Measurements from ENCODE around the gene RTN3.
A peak's percentile ranks its signal among the peaks of the same experiment; 100 is the strongest.
"Not testable (repeated sequence)": the region's sequence is repeated elsewhere in the genome, so short reads cannot be mapped to it uniquely, and the experiment has no call there.

RTN3 gene

GRCh38 chr11:63681321-63682065 lies at the start of gene RTN3:
RTN3 (plus strand) TSS chr11:63681500; CDS start chr11:63681637, 137 bp downstream.
- peak; percentile 86 for ATAC-seq (ENCODE audit: low read depth)
- DNase-seq (ENCODE audit: low spot score in 2 of 2) = peak; percentile 93 to 97
- Mint-ChIP-seq H3K9me3 (no peaks in the 10 kb centered on the region), H3K27ac (peak within 1 kb of the TSS; percentile 82), H3K27me3 (no peaks in the 10 kb centered on the region), H3K36me3 (no peaks in the 10 kb centered on the region), H3K4me3 (peak within 1 kb of the TSS; percentile 94), H3K4me1 (peaks cover 16% of the 10 kb centered on the region)

GRCh38 chr11:63635762-63636465 lies 45.4 kb upstream of the RTN3 start:
- ATAC-seq (ENCODE audit: low read depth) (peak; percentile 73), DNase-seq (ENCODE audit: low spot score in 2 of 2) (peak; percentile 58 to 67)
- Mint-ChIP-seq H3K27ac (no peak overlapping the region), H3K27me3 (no peaks in the 10 kb centered on the region), H3K9me3 (no peaks in the 10 kb centered on the region), H3K4me1 (peaks cover 10% of the 10 kb centered on the region), H3K36me3 (peaks cover 16% of the 10 kb centered on the region), H3K4me3 (no peak overlapping the region)

- not testable (repeated sequence) for H3K27ac Mint-ChIP-seq; H3K36me3 Mint-ChIP-seq; H3K4me1 Mint-ChIP-seq; ATAC-seq (ENCODE audit: low read depth); H3K27me3 Mint-ChIP-seq; H3K9me3 Mint-ChIP-seq; H3K4me3 Mint-ChIP-seq; DNase-seq (ENCODE audit: low spot score in 2 of 2)
Measured at GRCh38 chr11:63638436-63638835, 42.9 kb upstream of the RTN3 start.

- H3K27ac Mint-ChIP-seq = peak overlapping the region; percentile 18
- ATAC-seq (ENCODE audit: low read depth) (no peak), DNase-seq (ENCODE audit: low spot score in 2 of 2) (no peak)
- H3K9me3 Mint-ChIP-seq = no peaks in the 10 kb centered on the region
- H3K36me3 Mint-ChIP-seq = peaks cover 10% of the 10 kb centered on the region
- H3K27me3 Mint-ChIP-seq = no peaks in the 10 kb centered on the region
- H3K4me3 Mint-ChIP-seq = no peak overlapping the region
- peaks cover 3% of the 10 kb centered on the region for H3K4me1 Mint-ChIP-seq
Measured at GRCh38 chr11:63639199-63639832, 42.0 kb upstream of the RTN3 start.

GRCh38 chr11:63641727-63642126 lies 39.6 kb upstream of the RTN3 start:
- peak overlapping the region; percentile 29 for H3K27ac Mint-ChIP-seq
- H3K9me3 Mint-ChIP-seq = no peaks in the 10 kb centered on the region
- H3K4me1 Mint-ChIP-seq = no peaks in the 10 kb centered on the region
- no peak for DNase-seq (ENCODE audit: low spot score in 2 of 2)
- H3K4me3 Mint-ChIP-seq = no peak overlapping the region
- no peaks in the 10 kb centered on the region for H3K27me3 Mint-ChIP-seq
- H3K36me3 Mint-ChIP-seq = peaks cover 15% of the 10 kb centered on the region
- ATAC-seq (ENCODE audit: low read depth) = no peak

GRCh38 chr11:63643205-63643604 lies 38.1 kb upstream of the RTN3 start:
- ATAC-seq (ENCODE audit: low read depth) (no peak), DNase-seq (ENCODE audit: low spot score in 2 of 2) (no peak)
- Mint-ChIP-seq H3K27ac (peak overlapping the region; percentile 16), H3K27me3 (no peaks in the 10 kb centered on the region), H3K4me1 (no peaks in the 10 kb centered on the region), H3K36me3 (peaks cover 22% of the 10 kb centered on the region), H3K4me3 (no peak overlapping the region), H3K9me3 (no peaks in the 10 kb centered on the region)

- ATAC-seq (ENCODE audit: low read depth) = no peak
- H3K27ac Mint-ChIP-seq = no peak overlapping the region
- no peak overlapping the region for H3K4me3 Mint-ChIP-seq
- H3K36me3 Mint-ChIP-seq = peaks cover 26% of the 10 kb centered on the region
- no peaks in the 10 kb centered on the region for H3K27me3 Mint-ChIP-seq
- H3K9me3 Mint-ChIP-seq = no peaks in the 10 kb centered on the region
- H3K4me1 Mint-ChIP-seq = peaks cover 5% of the 10 kb centered on the region
- no peak for DNase-seq (ENCODE audit: low spot score in 2 of 2)
Measured at GRCh38 chr11:63652671-63653070, 28.6 kb upstream of the RTN3 start.

- no peaks in the 10 kb centered on the region for H3K27me3 Mint-ChIP-seq
- H3K4me3 Mint-ChIP-seq = no peak overlapping the region
- H3K4me1 Mint-ChIP-seq = peaks cover 16% of the 10 kb centered on the region
- no peaks in the 10 kb centered on the region for H3K9me3 Mint-ChIP-seq
- no peak for ATAC-seq (ENCODE audit: low read depth)
- DNase-seq (ENCODE audit: low spot score in 2 of 2) = no peak
- H3K36me3 Mint-ChIP-seq = peaks cover 7% of the 10 kb centered on the region
- no peak overlapping the region for H3K27ac Mint-ChIP-seq
Measured at GRCh38 chr11:63660972-63661371, 20.3 kb upstream of the RTN3 start.

- H3K36me3 Mint-ChIP-seq = peaks cover 5% of the 10 kb centered on the region
- ATAC-seq (ENCODE audit: low read depth) (no peak), DNase-seq (ENCODE audit: low spot score in 2 of 2) (no peak)
- no peak overlapping the region for H3K4me3 Mint-ChIP-seq
- H3K27ac Mint-ChIP-seq = no peak overlapping the region
- peaks cover 21% of the 10 kb centered on the region for H3K4me1 Mint-ChIP-seq
- H3K27me3 Mint-ChIP-seq = no peaks in the 10 kb centered on the region
- no peaks in the 10 kb centered on the region for H3K9me3 Mint-ChIP-seq
Measured at GRCh38 chr11:63663809-63664208, 17.5 kb upstream of the RTN3 start.

- no peak for ATAC-seq (ENCODE audit: low read depth)
- DNase-seq (ENCODE audit: low spot score in 2 of 2) = no peak
- H3K4me3 Mint-ChIP-seq = no peak overlapping the region
- no peak overlapping the region for H3K27ac Mint-ChIP-seq
- H3K27me3 Mint-ChIP-seq = no peaks in the 10 kb centered on the region
- H3K36me3 Mint-ChIP-seq = peaks cover 4% of the 10 kb centered on the region
- H3K9me3 Mint-ChIP-seq = no peaks in the 10 kb centered on the region
- H3K4me1 Mint-ChIP-seq = peaks cover 20% of the 10 kb centered on the region
Measured at GRCh38 chr11:63666874-63667273, 14.4 kb upstream of the RTN3 start.

- H3K9me3 Mint-ChIP-seq = no peaks in the 10 kb centered on the region
- no peak overlapping the region for H3K27ac Mint-ChIP-seq
- DNase-seq (ENCODE audit: low spot score in 2 of 2) (no peak), ATAC-seq (ENCODE audit: low read depth) (no peak)
- peaks cover 4% of the 10 kb centered on the region for H3K36me3 Mint-ChIP-seq
- peaks cover 22% of the 10 kb centered on the region for H3K4me1 Mint-ChIP-seq
- H3K4me3 Mint-ChIP-seq = no peak overlapping the region
- no peaks in the 10 kb centered on the region for H3K27me3 Mint-ChIP-seq
Measured at GRCh38 chr11:63667995-63668795, 13.1 kb upstream of the RTN3 start.

GRCh38 chr11:63670096-63670432 lies 11.2 kb upstream of the RTN3 start:
- peaks cover 2% of the 10 kb centered on the region for H3K36me3 Mint-ChIP-seq
- DNase-seq (ENCODE audit: low spot score in 2 of 2) = no peak

GRCh38 chr11:63670433-63671321 lies 10.6 kb upstream of the RTN3 start:
- peak overlapping the region; percentile 85 for H3K27ac Mint-ChIP-seq
- DNase-seq (ENCODE audit: low spot score in 2 of 2) (peak in 1 of 2 donors; percentile 44), ATAC-seq (ENCODE audit: low read depth) (peak; percentile 21)
- no peaks in the 10 kb centered on the region for H3K27me3 Mint-ChIP-seq
- H3K9me3 Mint-ChIP-seq = no peaks in the 10 kb centered on the region
- H3K4me3 Mint-ChIP-seq = peak overlapping the region; percentile 87
- peaks cover 17% of the 10 kb centered on the region for H3K4me1 Mint-ChIP-seq
- peaks cover 2% of the 10 kb centered on the region for H3K36me3 Mint-ChIP-seq

More at GRCh38 chr11:63670096-63670432, 11.2 kb upstream of the RTN3 start:
- no peak for ATAC-seq (ENCODE audit: low read depth)
- H3K4me1 Mint-ChIP-seq = peaks cover 17% of the 10 kb centered on the region
- H3K27me3 Mint-ChIP-seq = no peaks in the 10 kb centered on the region
- no peaks in the 10 kb centered on the region for H3K9me3 Mint-ChIP-seq
- peak overlapping the region; percentile 85 for H3K4me3 Mint-ChIP-seq
- H3K27ac Mint-ChIP-seq = peak overlapping the region; percentile 85

Measured in memory B cell (primary cell).